Measurements from ENCODE around the gene NFYC. TPM values are rescaled to one million over a fixed set of nuclear protein-coding genes. Genes with fewer than 3 reads are reported as not detected.
A peak's percentile ranks its signal among the peaks of the same experiment; 100 is the strongest.

Gene NFYC
- total RNA-seq, 2 experiments from 2014 or later = 53.6 to 85.4 TPM

- Mint-ChIP-seq H3K27me3 (no peaks in the 10 kb centered on the region), H3K36me3 (ENCODE audit: low read depth) (peaks cover 46% of the 10 kb centered on the region), H3K4me1 (peaks cover 16% of the 10 kb centered on the region), H3K4me3 (no peak overlapping the region), H3K27ac (no peak overlapping the region), H3K9me3 (ENCODE audit: low read depth) (no peaks in the 10 kb centered on the region)
- DNase-seq = no peak
- no peak for ATAC-seq
- intact Hi-C loops (cut with DNase I, micrococcal nuclease) = no loop called here
- POLR2A ChIA-PET = interaction anchor here (1.1 kb wide), 1 partner anchor 21 kb away, joined by 3 read pairs; no protein-coding TSS in a partner anchor
- CTCF ChIA-PET = interaction anchor here (1.5 to 6.3 kb wide), 2 partner anchors 12 to 13 kb away, joined by 3 to 48 read pairs; no protein-coding TSS in a partner anchor
Observed at GRCh38 chr1:40758578-40759343, 67.3 kb downstream of the NFYC start.

GRCh38 chr1:40760984-40761383, 69.5 kb downstream of the NFYC start:
- intact Hi-C loops (cut with DNase I, micrococcal nuclease) = no loop called here
- Mint-ChIP-seq H3K9me3 (ENCODE audit: low read depth) (no peaks in the 10 kb centered on the region), H3K4me1 (peaks cover 30% of the 10 kb centered on the region), H3K4me3 (no peak overlapping the region), H3K27ac (peak overlapping the region; percentile 39), H3K27me3 (no peaks in the 10 kb centered on the region), H3K36me3 (ENCODE audit: low read depth) (peaks cover 41% of the 10 kb centered on the region)
- ChIA-PET POLR2A (no interaction called here), CTCF (interaction anchor here (0.6 kb wide), 1 partner anchor 30 kb away, joined by 3 read pairs; no protein-coding TSS in a partner anchor)
- ATAC-seq (no peak), DNase-seq (no peak)

GRCh38 chr1:40762144-40762923, 70.8 kb downstream of the NFYC start:
- Mint-ChIP-seq H3K4me3 (no peak overlapping the region), H3K27me3 (no peaks in the 10 kb centered on the region), H3K27ac (peak overlapping the region; percentile 9), H3K4me1 (peaks cover 35% of the 10 kb centered on the region), H3K36me3 (ENCODE audit: low read depth) (peaks cover 50% of the 10 kb centered on the region), H3K9me3 (ENCODE audit: low read depth) (no peaks in the 10 kb centered on the region)
- ATAC-seq = no peak
- POLR2A ChIA-PET = no interaction called here
- CTCF ChIA-PET = interaction anchor here (0.5 kb wide), 1 partner anchor 12 kb away, joined by 3 read pairs; no protein-coding TSS in a partner anchor
- intact Hi-C loops (cut with DNase I, micrococcal nuclease) = no loop called here
- DNase-seq = no peak

GRCh38 chr1:40763742-40764532, 72.4 kb downstream of the NFYC start:
- Mint-ChIP-seq H3K4me3 (peak overlapping the region; percentile 24), H3K27ac (peak overlapping the region; percentile 93), H3K9me3 (ENCODE audit: low read depth) (no peaks in the 10 kb centered on the region), H3K27me3 (no peaks in the 10 kb centered on the region), H3K4me1 (peaks cover 35% of the 10 kb centered on the region), H3K36me3 (ENCODE audit: low read depth) (peaks cover 55% of the 10 kb centered on the region)
- DNase-seq (no peak), ATAC-seq (peak; percentile 89)
- ChIA-PET POLR2A (interaction anchor here (0.9 to 1.6 kb wide), 2 partner anchors 64 to 73 kb away, joined by 3 to 7 read pairs; partner anchors contain the start of gene NFYC), CTCF (interaction anchor here (0.6 to 4.0 kb wide), 13 partner anchors 8 to 697 kb away, joined by 3 to 36 read pairs (median 3); partner anchors contain the start of gene NFYC)
- intact Hi-C loops (cut with DNase I, micrococcal nuclease) = no loop called here

GRCh38 chr1:40764981-40765380, 73.5 kb downstream of the NFYC start:
- ATAC-seq = no peak
- no peaks in the 10 kb centered on the region for H3K27me3 Mint-ChIP-seq
- H3K4me3 Mint-ChIP-seq = no peak overlapping the region
- DNase-seq = no peak
- peak overlapping the region; percentile 61 for H3K27ac Mint-ChIP-seq
- intact Hi-C loops (cut with DNase I, micrococcal nuclease) = no loop called here
- H3K36me3 Mint-ChIP-seq (ENCODE audit: low read depth) = peaks cover 60% of the 10 kb centered on the region
- peaks cover 35% of the 10 kb centered on the region for H3K4me1 Mint-ChIP-seq
- H3K9me3 Mint-ChIP-seq (ENCODE audit: low read depth) = no peaks in the 10 kb centered on the region
- CTCF ChIA-PET = interaction anchor here (0.6 to 4.0 kb wide), 9 partner anchors 8 to 812 kb away, joined by 3 to 36 read pairs (median 4); partner anchors contain the start of gene NFYC
- POLR2A ChIA-PET = interaction anchor here (0.9 to 1.6 kb wide), 2 partner anchors 65 to 74 kb away, joined by 3 to 7 read pairs; partner anchors contain the start of gene NFYC

- H3K9me3 Mint-ChIP-seq (ENCODE audit: low read depth) = no peaks in the 10 kb centered on the region
- intact Hi-C loops (cut with DNase I, micrococcal nuclease) = no loop called here
- ChIA-PET CTCF (interaction anchor here (1.0 to 4.0 kb wide), 4 partner anchors 10 to 84 kb away, joined by 3 to 36 read pairs (median 4); no protein-coding TSS in a partner anchor), POLR2A (interaction anchor here (0.6 kb wide), 1 partner anchor 187 kb away, joined by 4 read pairs; no protein-coding TSS in a partner anchor)
- no peak overlapping the region for H3K4me3 Mint-ChIP-seq
- peaks cover 35% of the 10 kb centered on the region for H3K4me1 Mint-ChIP-seq
- DNase-seq (no peak), ATAC-seq (no peak)
- no peak overlapping the region for H3K27ac Mint-ChIP-seq
- no peaks in the 10 kb centered on the region for H3K27me3 Mint-ChIP-seq
- H3K36me3 Mint-ChIP-seq (ENCODE audit: low read depth) = peaks cover 65% of the 10 kb centered on the region
Observed at GRCh38 chr1:40766017-40766416, 74.5 kb downstream of the NFYC start.

- ChIA-PET CTCF (interaction anchor here (0.6 to 4.0 kb wide), 2 partner anchors 10 to 131 kb away, joined by 3 to 36 read pairs; no protein-coding TSS in a partner anchor), POLR2A (no interaction called here)
- peaks cover 63% of the 10 kb centered on the region for H3K36me3 Mint-ChIP-seq (ENCODE audit: low read depth)
- intact Hi-C loops (cut with DNase I, micrococcal nuclease) = no loop called here
- ATAC-seq = no peak
- no peaks in the 10 kb centered on the region for H3K9me3 Mint-ChIP-seq (ENCODE audit: low read depth)
- H3K27me3 Mint-ChIP-seq = no peaks in the 10 kb centered on the region
- DNase-seq = no peak
- no peak overlapping the region for H3K4me3 Mint-ChIP-seq
- H3K4me1 Mint-ChIP-seq = peaks cover 33% of the 10 kb centered on the region
- H3K27ac Mint-ChIP-seq = no peak overlapping the region
Observed at GRCh38 chr1:40766560-40766959, 75.1 kb downstream of the NFYC start.

GRCh38 chr1:40768146-40768990, 76.9 kb downstream of the NFYC start:
- CTCF ChIA-PET = interaction anchor here (0.7 kb wide), 1 partner anchor 1691 kb away, joined by 3 read pairs; no protein-coding TSS in a partner anchor
- ATAC-seq (no peak), DNase-seq (no peak)
- Mint-ChIP-seq H3K36me3 (ENCODE audit: low read depth) (peaks cover 59% of the 10 kb centered on the region), H3K4me1 (peaks cover 23% of the 10 kb centered on the region), H3K27ac (peak overlapping the region; percentile 55), H3K4me3 (no peak overlapping the region), H3K9me3 (ENCODE audit: low read depth) (no peaks in the 10 kb centered on the region), H3K27me3 (no peaks in the 10 kb centered on the region)
- POLR2A ChIA-PET = no interaction called here
- intact Hi-C loops (cut with DNase I, micrococcal nuclease) = no loop called here

GRCh38 chr1:40769815-40770214, 78.3 kb downstream of the NFYC start:
- H3K4me3 Mint-ChIP-seq = no peak overlapping the region
- CTCF ChIA-PET = interaction anchor here (1.2 to 6.2 kb wide), 3 partner anchors 14 to 157 kb away, joined by 3 to 48 read pairs (median 5); no protein-coding TSS in a partner anchor
- peaks cover 9% of the 10 kb centered on the region for H3K4me1 Mint-ChIP-seq
- peak overlapping the region; percentile 33 for H3K27ac Mint-ChIP-seq
- H3K9me3 Mint-ChIP-seq (ENCODE audit: low read depth) = no peaks in the 10 kb centered on the region
- intact Hi-C loops (cut with DNase I, micrococcal nuclease) = loop anchor here (1.0 to 5.0 kb wide), 2 partner anchors 158 kb away; no protein-coding TSS in a partner anchor
- POLR2A ChIA-PET = no interaction called here
- H3K36me3 Mint-ChIP-seq (ENCODE audit: low read depth) = peaks cover 47% of the 10 kb centered on the region
- DNase-seq = no peak
- no peak for ATAC-seq
- H3K27me3 Mint-ChIP-seq = no peaks in the 10 kb centered on the region

Data from activated CD4-positive, alpha-beta T cell treated with anti-CD3 and anti-CD28 coated beads for 36 hours (primary cell).